Lower lobe of right lung (tissue), 2 donors: ENCODE data around the gene PRDM10. TPM values are rescaled to one million over a fixed set of nuclear protein-coding genes. Genes with fewer than 3 reads are reported as not detected.
"Not testable (repeated sequence)": the region's sequence is repeated elsewhere in the genome, so short reads cannot be mapped to it uniquely, and the experiment has no call there.

Source experiments
- ATAC-seq, 2 donors: fragments of 200-7000 bp; cut with Tn5 transposase; one replicate each; pipeline ENCODE4 v1.9.1; 2020 to 2022; ENCODE audit warnings: mild to moderate bottlenecking in 2 of 2, moderate library complexity in 2 of 2
- DNase-seq: peaks from one replicate; pipeline ENCODE4 v3.0.0-alpha.2; 2020
- H3K27ac ChIP-seq: fragments of 200-600 bp; one replicate; pipeline ENCODE4 v1.8.0; 2022
- H3K27me3 ChIP-seq: fragments of 200-600 bp; one replicate; pipeline ENCODE4 v1.8.0; 2022; ENCODE audit warnings: low read depth
- H3K36me3 ChIP-seq: fragments of 200-600 bp; one replicate; pipeline ENCODE4 v1.8.0; 2022; ENCODE audit warnings: mild to moderate bottlenecking
- H3K4me1 ChIP-seq: fragments of 200-600 bp; one replicate; pipeline ENCODE4 v1.8.0; 2022
- H3K4me3 ChIP-seq: fragments of 200-600 bp; one replicate; pipeline ENCODE4 v1.8.0; 2022; ENCODE audit warnings: mild to moderate bottlenecking
- H3K9me3 ChIP-seq: fragments of 200-600 bp; one replicate; pipeline ENCODE4 v1.8.0; 2022
- intact Hi-C: fragments of 100-400 bp; cut with DNase I; formaldehyde crosslinking; loops from one replicate; pipeline ENCODE4 v1.11.0; 2022
- total RNA-seq: library from RNA; stranded (reverse); fragmentation: NEBNext Ultra II Directional; extraction: Animal tissue kit (Norgen Biotek cat#: 25700); gene quantifications from one replicate; pipeline ENCODE4 v1.2.1, GENCODE V29; 2021
- TF ChIP-seq, protein P1 (sequence below): fragments of 200-600 bp; IDR thresholded peaks from one replicate; pipeline ENCODE4 v1.8.0; 2022; ENCODE audit warnings: antibody characterized with exemption, mild to moderate bottlenecking
- donor health status: DM: no; HTN: yes; CAD: no; lungs with severe emphysema.

PRDM10 gene
- total RNA-seq, 1 donor from 2014 or later, result 9.5 TPM

DNA sequence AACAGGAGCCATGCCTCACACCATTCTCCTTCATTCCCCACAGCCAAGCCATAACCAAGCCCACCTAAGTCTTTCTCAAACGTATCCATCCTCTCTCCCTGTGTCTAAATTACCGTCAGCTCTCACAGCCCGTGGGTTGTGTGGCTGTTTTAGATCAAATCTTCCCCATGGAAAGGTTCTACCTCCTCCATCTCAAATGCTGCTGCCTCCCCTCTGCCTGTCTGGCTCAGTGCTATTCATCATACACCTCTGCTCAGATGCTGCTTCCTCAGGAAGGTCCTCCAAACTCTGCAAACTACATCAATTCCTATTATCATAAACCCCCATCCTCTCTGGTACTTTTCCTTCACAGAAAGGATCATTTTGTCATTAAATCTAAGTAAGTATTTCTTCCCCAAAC is 122.3 kb downstream of the PRDM10 start:
- peaks cover 100% of the 10 kb centered on the region for H3K36me3 ChIP-seq
- TF ChIP-seq, protein P1, sequence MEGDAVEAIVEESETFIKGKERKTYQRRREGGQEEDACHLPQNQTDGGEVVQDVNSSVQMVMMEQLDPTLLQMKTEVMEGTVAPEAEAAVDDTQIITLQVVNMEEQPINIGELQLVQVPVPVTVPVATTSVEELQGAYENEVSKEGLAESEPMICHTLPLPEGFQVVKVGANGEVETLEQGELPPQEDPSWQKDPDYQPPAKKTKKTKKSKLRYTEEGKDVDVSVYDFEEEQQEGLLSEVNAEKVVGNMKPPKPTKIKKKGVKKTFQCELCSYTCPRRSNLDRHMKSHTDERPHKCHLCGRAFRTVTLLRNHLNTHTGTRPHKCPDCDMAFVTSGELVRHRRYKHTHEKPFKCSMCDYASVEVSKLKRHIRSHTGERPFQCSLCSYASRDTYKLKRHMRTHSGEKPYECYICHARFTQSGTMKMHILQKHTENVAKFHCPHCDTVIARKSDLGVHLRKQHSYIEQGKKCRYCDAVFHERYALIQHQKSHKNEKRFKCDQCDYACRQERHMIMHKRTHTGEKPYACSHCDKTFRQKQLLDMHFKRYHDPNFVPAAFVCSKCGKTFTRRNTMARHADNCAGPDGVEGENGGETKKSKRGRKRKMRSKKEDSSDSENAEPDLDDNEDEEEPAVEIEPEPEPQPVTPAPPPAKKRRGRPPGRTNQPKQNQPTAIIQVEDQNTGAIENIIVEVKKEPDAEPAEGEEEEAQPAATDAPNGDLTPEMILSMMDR, result no peak
- H3K9me3 ChIP-seq, result no peaks in the 10 kb centered on the region
- no peak overlapping the region for H3K4me3 ChIP-seq
- H3K27me3 ChIP-seq, result no peaks in the 10 kb centered on the region
- intact Hi-C loops, result no loop called here
- H3K27ac ChIP-seq, result no peak overlapping the region
- no peak for DNase-seq
- ATAC-seq, result no peak
- H3K4me1 ChIP-seq, result no peaks in the 10 kb centered on the region

GRCh38 chr11:129871914-129872313 is 130.7 kb downstream of the PRDM10 start:
- intact Hi-C loops, result no loop called here
- no peak for ATAC-seq
- no peaks in the 10 kb centered on the region for H3K9me3 ChIP-seq
- TF ChIP-seq, protein P1, result no peak
- H3K27me3 ChIP-seq, result no peaks in the 10 kb centered on the region
- no peak overlapping the region for H3K27ac ChIP-seq
- peaks cover 98% of the 10 kb centered on the region for H3K36me3 ChIP-seq
- no peaks in the 10 kb centered on the region for H3K4me1 ChIP-seq
- DNase-seq, result no peak
- no peak overlapping the region for H3K4me3 ChIP-seq

GRCh38 chr11:129868626-129869025 is 134.0 kb downstream of the PRDM10 start:
- intact Hi-C loops, H3K27me3 ChIP-seq, H3K9me3 ChIP-seq, H3K4me1 ChIP-seq, DNase-seq, H3K27ac ChIP-seq, H3K4me3 ChIP-seq, ATAC-seq: not testable (repeated sequence)
- H3K36me3 ChIP-seq, result peaks cover 98% of the 10 kb centered on the region

DNA sequence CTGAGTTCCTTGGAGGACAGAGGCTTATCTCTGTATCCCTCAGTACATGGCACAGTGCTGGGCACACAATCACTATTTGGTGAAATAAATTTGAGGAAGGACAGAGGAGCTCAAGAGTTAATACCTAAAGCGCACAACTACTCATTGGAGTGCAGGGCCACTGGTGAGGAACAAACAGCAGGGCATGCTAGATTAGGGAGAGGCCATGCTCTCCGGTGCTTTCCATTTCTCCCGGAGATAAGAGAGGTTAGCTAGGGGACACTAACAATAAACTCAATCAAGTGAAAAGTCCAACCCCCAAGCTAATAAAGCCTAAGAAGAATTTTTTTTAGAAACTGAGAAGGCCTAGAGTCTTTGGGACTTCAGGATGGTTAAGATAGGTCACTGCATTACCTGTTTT is 136.3 kb downstream of the PRDM10 start:
- no peak overlapping the region for H3K27ac ChIP-seq
- no peaks in the 10 kb centered on the region for H3K9me3 ChIP-seq
- no peak for DNase-seq
- intact Hi-C loops, result no loop called here
- no peak overlapping the region for H3K4me3 ChIP-seq
- peaks cover 11% of the 10 kb centered on the region for H3K4me1 ChIP-seq
- H3K36me3 ChIP-seq, result peaks cover 82% of the 10 kb centered on the region
- TF ChIP-seq, protein P1, result no peak
- ATAC-seq, result no peak
- H3K27me3 ChIP-seq, result no peaks in the 10 kb centered on the region

- intact Hi-C loops, result no loop called here
- H3K4me3 ChIP-seq, result no peak overlapping the region
- DNase-seq (no peak), ATAC-seq (no peak)
- TF ChIP-seq, protein P1, result no peak
- H3K36me3 ChIP-seq, result peaks cover 75% of the 10 kb centered on the region
- no peak overlapping the region for H3K27ac ChIP-seq
- H3K4me1 ChIP-seq, result peaks cover 14% of the 10 kb centered on the region
- H3K9me3 ChIP-seq, result no peaks in the 10 kb centered on the region
- no peaks in the 10 kb centered on the region for H3K27me3 ChIP-seq
Measured at GRCh38 chr11:129865701-129866100, 136.9 kb downstream of the PRDM10 start.

GRCh38 chr11:129864811-129865210 is 137.8 kb downstream of the PRDM10 start:
- TF ChIP-seq, protein P1, result no peak
- no peaks in the 10 kb centered on the region for H3K9me3 ChIP-seq
- no peaks in the 10 kb centered on the region for H3K27me3 ChIP-seq
- intact Hi-C loops, result no loop called here
- H3K27ac ChIP-seq, result no peak overlapping the region
- DNase-seq (no peak), ATAC-seq (no peak)
- peaks cover 68% of the 10 kb centered on the region for H3K36me3 ChIP-seq
- H3K4me3 ChIP-seq, result no peak overlapping the region
- peaks cover 14% of the 10 kb centered on the region for H3K4me1 ChIP-seq
